BJ (cell line): ENCODE results near the gene CCL4. TPM values are rescaled to one million over a fixed set of nuclear protein-coding genes. Genes with fewer than 3 reads are reported as not detected.
"Not testable (repeated sequence)": the region's sequence is repeated elsewhere in the genome, so short reads cannot be mapped to it uniquely, and the experiment has no call there.

Source experiments
- CTCF ChIA-PET: fragments of 350-600 bp; formaldehyde crosslinking; extraction: SDS; loops from one replicate; lab custom pipeline; 2021; ENCODE audit warnings: antibody characterized with exemption, inconsistent platforms; lab: Yijun Ruan, JAX
- POLR2A ChIA-PET: fragments of 300-600 bp; sonication (Branson Sonifier 250); formaldehyde crosslinking; extraction: SDS; loops from one replicate; lab custom pipeline; 2021; ENCODE audit warnings: antibody characterized with exemption; lab: Charles Lee
- DNase-seq: peaks from one replicate; pipeline ENCODE4 v3.0.0-alpha.2; 2011; ENCODE audit warnings: low read depth
- H3K27me3 ChIP-seq: 2 replicates; pipeline ENCODE4 v1.6.0; 2011; ENCODE audit warnings: low read length; ENCODE audit not compliant: control insufficient read depth, insufficient read depth
- H3K36me3 ChIP-seq: 2 replicates; pipeline ENCODE4 v1.5.1; 2011; ENCODE audit warnings: low read length; ENCODE audit not compliant: control insufficient read depth, insufficient read depth
- H3K4me3 ChIP-seq: 2 replicates; pipeline ENCODE4 v1.5.1; 2011; ENCODE audit warnings: low read depth, mild to moderate bottlenecking, control low read depth, low read length
- CTCF ChIP-seq: IDR thresholded peaks from 2 replicates; pipeline ENCODE4 v1.5.1; 2011; ENCODE audit warnings: low read depth, mild to moderate bottlenecking, control low read depth, inconsistent platforms, low read length, moderate library complexity; ENCODE audit not compliant: insufficient read depth
- polyA plus RNA-seq: library from polyadenylated mRNA; depleted of rRNA; stranded (reverse); fragments of >200 nt; gene quantifications from 2 replicates; pipeline ENCODE4 v1.2.3, GENCODE V29; 2011

CCL4 gene
- polyA plus RNA-seq, 1 experiment, result not detected

- no peak for TF ChIP-seq CTCF
- POLR2A ChIA-PET, result no interaction called here
- no peak within 1 kb of the TSS for H3K4me3 ChIP-seq
- H3K27me3 ChIP-seq, result no peaks in the 10 kb centered on the region; the same call in 1 of the 2 replicates
- no peaks in the 10 kb centered on the region for H3K36me3 ChIP-seq
- DNase-seq, result no peak
- CTCF ChIA-PET, result no interaction called here
These were observed 13.5 kb upstream of the CCL4 start, which contains the start of gene CCL3 for GRCh38 chr17:36089888-36090836. CCL3 (minus strand) TSS chr17:36090143; CDS start chr17:36090058, 85 bp downstream.

GRCh38 chr17:36092230-36092629 is 11.4 kb upstream of the CCL4 start:
- POLR2A ChIA-PET, result no interaction called here
- H3K36me3 ChIP-seq, result no peaks in the 10 kb centered on the region
- DNase-seq, result no peak
- CTCF ChIA-PET, result no interaction called here
- no peaks in the 10 kb centered on the region; the same call in 1 of the 2 replicates for H3K27me3 ChIP-seq
- no peak overlapping the region for H3K4me3 ChIP-seq
- no peak for TF ChIP-seq CTCF

- POLR2A ChIA-PET, H3K27me3 ChIP-seq, DNase-seq, CTCF ChIA-PET, H3K4me3 ChIP-seq, H3K36me3 ChIP-seq: not testable (repeated sequence)
These were observed 10.9 kb upstream of the CCL4 start for GRCh38 chr17:36092715-36093114.

- H3K4me3 ChIP-seq, result no peak overlapping the region
- H3K27me3 ChIP-seq, result no peaks in the 10 kb centered on the region; the same call in 1 of the 2 replicates
- no peaks in the 10 kb centered on the region for H3K36me3 ChIP-seq
- DNase-seq, result no peak
- ChIA-PET CTCF (no interaction called here), POLR2A (no interaction called here)
- TF ChIP-seq CTCF, result no peak
These were observed 9.4 kb upstream of the CCL4 start for GRCh38 chr17:36094232-36094631.

GRCh38 chr17:36094746-36095145 is 8.9 kb upstream of the CCL4 start:
- H3K36me3 ChIP-seq, result no peaks in the 10 kb centered on the region
- no peak for TF ChIP-seq CTCF
- CTCF ChIA-PET, result no interaction called here
- POLR2A ChIA-PET, result no interaction called here
- DNase-seq, result no peak
- H3K4me3 ChIP-seq, result no peak overlapping the region
- no peaks in the 10 kb centered on the region; the same call in 1 of the 2 replicates for H3K27me3 ChIP-seq
